GM21447 (cell line): Measurements from ENCODE around the gene JPH3.

ENCODE experiments used
- ATAC-seq: cut with Tn5 transposase; IDR thresholded peaks from one replicate; pipeline ENCODE4 v1.9.1; 2021; ENCODE audit not compliant: unreplicated experiment

Gene JPH3

DNA sequence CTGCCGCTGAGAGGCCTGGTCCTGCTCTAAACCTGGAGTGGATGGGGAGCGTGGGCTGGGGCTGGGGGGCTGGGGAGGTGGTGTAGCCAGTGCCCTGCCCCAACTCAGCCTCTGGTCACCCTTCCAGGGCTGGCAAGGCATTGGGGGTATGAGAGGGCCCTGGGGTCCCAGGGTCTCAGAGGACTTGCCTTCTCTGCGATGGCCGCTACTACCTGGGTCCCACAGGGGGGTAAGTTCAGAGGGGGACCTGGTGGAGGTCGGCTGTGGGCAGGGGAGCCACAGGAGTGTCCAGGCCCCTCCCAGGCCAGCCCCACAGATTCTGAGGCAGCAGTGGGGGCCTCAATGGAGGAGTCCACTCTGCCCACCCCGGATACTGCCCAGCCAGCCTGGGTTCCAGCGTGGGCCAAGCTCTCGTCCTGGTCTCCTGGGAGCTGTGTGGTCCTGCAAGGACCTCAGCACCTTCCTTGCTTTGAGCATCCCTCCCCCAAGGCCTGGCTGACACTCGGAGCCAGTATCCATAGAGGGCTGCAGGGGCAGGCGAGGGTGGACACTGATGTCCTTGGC is 20.5 kb downstream of the JPH3 start:
- ATAC-seq = no peak

DNA sequence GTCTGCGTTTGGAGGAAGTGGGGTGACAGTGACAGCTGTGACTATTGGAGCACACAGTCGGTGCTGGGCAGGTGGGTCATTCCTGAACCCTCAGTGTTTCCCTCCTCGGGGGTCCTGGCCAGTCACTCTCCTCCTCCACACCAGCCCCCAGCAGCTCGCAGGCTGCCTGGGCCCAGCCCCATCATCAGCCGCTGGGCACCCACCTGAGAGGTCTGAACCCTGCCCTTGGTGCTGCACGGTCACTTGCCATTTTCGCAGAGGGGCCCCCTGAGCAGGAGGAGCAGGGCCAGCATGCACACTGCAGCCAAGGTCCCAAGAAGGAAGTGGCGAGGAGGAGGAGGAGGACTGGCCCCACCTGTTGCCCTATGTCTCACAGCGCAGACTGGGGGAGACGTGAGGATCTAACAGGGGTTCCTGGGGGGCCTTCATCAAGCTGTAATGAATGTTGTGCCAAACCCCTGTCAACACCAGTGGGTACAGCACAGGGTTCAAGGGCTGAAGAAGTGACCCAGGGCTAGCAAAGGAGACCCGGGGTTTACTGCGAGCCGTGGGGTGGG is 23.0 kb downstream of the JPH3 start:
- no peak for ATAC-seq

DNA sequence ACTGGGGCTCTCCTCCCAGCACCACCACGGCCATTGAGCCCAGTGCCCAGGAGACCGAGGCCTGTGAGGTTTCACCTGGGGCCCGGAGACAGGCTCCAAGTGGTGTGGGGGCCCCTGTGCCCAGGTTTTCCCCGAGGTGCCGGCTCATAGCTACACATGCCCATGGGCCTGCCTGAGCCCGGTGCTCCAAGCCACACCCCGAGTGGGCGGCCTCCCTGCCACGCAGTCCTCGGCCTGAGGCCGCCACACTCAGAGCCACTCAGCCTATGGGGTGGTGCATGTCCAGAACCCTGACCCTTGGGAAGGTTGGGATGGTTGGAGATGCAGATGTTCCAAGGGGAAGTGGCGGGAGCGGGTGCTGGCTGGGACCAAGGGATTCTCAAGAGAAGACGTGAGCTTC is 24.1 kb downstream of the JPH3 start:
- ATAC-seq = no peak

DNA sequence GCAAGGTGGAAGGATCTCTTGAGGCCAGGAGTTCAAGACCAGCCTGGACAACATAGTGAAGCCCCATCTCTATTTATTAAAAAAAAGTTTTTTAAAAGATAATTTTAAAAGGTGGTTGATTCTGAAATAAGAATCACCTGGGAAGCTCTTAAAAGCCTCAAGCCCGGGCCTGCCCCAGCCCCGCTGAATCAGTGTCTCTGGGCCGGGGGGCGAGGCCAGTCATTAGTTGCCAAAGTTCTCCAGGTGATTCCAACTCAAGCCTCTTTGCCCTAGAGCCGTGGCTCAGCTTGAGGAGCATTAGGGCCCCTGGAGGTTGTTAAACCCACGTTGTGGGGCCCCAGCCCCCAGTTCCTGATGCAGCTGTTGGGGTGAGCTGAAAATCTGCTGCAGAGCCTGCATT is 24.6 kb downstream of the JPH3 start:
- ATAC-seq = no peak

DNA sequence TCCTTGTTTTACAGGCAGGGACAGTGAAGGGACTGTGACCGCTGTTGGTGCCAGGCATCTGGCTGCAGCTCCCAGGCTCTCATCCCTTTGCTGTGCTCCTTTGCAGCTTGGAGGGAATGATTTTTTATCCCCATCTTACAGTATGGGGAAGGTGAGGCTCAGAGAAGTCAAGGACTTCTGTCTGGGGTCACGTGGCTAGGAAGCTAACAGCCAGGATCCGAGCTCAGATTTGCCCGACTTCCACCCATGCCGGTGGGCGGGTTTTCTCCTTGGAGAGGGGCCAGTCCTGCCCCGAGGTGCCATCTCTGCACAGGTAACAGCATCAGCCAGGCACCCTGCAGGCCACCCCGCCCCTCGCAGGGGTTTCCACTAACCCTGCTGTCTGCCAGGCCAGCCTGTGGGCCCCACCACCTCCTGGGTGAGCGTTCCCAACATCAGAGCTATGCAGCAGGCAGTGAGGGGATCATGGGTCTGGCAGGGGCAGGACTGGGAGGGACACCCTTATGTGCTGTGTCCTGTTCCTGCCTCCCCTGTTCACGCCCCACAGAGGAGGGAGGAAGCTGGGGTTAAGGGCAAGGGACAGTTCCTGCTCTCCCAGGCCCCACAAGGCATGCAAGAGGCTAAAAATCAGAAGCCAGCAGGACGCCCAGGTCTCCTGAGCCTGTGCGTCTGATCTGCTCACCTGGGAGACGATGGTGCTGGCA is 25.4 kb downstream of the JPH3 start:
- no peak for ATAC-seq

GRCh38 chr16:87628246-87628923 is 26.1 kb downstream of the JPH3 start:
- ATAC-seq = no peak

GRCh38 chr16:87628940-87629339 is 26.6 kb downstream of the JPH3 start:
- ATAC-seq = no peak

GRCh38 chr16:87631067-87631466 is 28.8 kb downstream of the JPH3 start:
- no peak for ATAC-seq

DNA sequence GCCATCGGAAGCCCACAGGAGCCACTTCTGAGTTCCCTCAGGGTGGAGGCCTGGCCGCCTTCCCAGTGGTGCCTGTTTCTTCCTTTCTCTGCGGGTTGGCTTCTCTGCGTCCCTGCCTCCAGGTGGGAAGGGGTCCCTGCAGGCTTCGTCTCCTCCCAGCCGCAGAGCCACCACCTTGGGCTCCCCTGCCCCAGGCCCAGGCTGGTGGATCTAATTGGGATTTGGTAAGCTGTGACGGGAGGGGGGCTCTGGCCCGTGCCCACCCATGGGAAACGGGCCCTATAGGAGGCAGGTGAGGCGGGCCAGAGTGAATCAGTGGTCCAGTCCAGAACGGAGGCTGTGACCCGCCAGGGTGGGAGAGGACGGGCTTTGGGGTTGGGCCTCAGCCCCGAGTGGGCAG is 32.1 kb downstream of the JPH3 start:
- no peak for ATAC-seq

DNA sequence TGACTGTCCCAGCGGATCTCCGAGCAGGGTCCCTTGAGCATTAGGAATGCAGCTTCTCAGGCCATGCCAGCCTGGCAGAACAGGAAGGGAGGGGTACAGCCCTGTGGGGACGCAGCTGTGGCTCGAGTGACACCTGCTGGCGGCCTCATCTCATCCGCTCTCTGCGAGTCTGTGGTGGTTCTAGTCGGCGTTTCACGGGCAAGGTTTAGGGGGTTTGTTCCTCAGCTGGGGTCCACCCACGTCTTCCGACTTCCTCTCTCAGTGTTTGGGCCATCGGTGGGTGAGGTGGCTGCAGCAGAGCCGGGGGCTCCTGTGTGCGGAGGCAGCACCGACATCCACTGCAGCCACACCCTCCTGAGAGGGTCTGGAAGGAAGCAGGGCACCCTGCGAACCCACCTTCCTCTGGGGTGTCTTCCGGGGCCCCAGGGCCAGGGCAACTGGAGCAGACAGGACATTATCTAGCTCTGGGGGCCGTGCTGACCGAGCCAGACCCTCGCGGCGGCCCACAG is 33.3 kb downstream of the JPH3 start:
- peak; percentile 49 for ATAC-seq

- peak; percentile 52 for ATAC-seq
Measured at GRCh38 chr16:87636050-87636684, 33.9 kb downstream of the JPH3 start.

DNA sequence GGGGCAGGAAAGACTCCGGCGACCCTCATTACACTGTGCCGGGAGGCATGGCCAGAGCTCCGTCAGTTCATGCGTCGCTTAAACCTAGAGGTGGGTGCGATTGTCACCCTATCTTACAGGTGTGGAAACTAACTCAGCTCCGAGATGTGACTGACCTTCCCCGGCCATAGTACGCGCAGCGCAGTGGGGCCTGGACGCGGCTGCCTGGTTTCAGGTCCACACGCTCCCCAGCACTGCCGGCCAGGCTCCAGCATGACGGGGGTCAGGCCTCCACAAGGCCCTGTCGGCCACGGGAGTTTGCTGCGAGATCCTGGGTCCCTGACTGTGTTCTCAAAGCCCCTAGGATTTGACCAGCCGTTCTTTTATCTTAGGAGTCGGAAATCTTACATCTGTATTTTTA is 34.4 kb downstream of the JPH3 start:
- ATAC-seq = no peak

DNA sequence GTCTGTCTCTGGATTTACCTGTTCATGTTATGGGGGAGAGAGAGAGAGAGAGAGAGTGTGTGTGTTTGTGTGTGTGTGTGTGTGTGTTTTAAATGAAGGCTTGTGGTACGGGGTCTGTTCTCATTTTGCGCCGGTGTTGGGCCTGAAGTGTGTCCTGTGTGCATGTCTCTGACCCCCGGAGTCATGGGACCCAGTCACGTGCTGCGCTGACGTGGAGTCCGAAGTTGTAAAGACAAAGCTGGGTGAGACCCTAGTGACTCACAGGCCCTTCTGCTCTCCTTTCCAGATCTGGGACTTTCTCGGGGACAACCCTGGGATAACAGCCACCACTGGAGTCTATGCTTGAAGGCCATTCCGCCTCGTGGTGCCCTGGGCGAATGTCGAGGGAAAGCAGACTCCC is 35.0 kb downstream of the JPH3 start:
- no peak for ATAC-seq

DNA sequence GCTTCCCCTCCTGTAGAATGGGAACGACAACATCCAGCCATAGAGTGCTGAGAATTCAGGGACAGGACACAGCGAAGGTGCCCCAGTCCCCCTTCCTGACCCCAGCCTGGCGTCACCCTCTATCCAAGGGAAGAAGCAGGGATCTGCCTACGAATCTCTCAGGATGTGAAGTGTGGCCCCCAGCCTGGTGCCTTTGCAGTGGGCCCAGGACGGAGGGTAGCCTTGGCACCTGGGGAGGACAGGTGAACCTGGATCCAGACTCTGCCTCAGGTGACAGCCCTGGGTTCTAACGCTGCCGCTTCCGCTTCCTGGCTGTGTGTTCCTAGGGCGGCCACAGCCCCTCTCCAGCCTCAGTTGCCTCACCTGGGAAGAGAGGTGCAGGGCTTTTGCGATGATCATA is 36.4 kb downstream of the JPH3 start:
- no peak for ATAC-seq

GRCh38 chr16:87641721-87642120 is 39.4 kb downstream of the JPH3 start:
- ATAC-seq = no peak

GRCh38 chr16:87642491-87642890 is 40.2 kb downstream of the JPH3 start:
- no peak for ATAC-seq

DNA sequence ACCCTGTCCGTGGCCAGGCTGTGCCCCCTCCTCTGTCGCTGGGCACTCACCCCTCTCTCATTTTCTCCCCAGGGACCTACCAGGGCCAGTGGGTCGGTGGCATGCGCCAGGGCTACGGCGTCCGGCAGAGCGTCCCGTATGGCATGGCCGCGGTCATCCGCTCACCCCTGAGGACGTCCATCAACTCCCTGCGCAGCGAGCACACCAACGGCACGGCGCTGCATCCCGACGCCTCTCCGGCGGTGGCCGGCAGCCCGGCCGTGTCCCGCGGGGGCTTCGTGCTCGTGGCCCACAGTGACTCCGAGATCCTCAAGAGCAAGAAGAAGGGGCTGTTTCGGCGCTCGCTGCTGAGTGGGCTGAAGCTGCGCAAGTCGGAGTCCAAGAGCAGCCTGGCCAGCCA is 41.9 kb downstream of the JPH3 start:
- ATAC-seq = no peak

- no peak for ATAC-seq
Measured at GRCh38 chr16:87644596-87644995, 42.3 kb downstream of the JPH3 start.

DNA sequence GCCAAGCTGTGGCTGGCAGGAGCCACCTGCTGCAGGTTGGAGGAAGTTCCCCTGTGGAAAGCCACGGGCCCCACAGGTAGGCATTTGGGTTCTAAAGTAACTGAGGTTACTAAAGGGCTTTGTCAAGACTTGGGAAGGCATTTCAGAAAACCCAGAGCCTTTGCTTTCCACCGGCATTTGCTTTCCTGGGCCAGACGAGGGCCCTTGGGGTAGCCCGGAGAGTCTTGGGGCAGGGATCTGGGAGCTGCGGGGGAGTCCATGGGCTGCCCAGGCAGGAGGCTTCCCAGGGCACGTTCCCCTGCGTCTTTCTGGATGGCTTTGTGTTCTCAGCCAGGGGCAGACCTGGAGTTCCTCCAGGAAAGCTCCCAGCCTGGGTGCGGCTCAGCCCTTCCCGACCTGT is 43.5 kb downstream of the JPH3 start:
- ATAC-seq = no peak

- no peak for ATAC-seq
Measured at GRCh38 chr16:87647431-87648185, 45.3 kb downstream of the JPH3 start.

DNA sequence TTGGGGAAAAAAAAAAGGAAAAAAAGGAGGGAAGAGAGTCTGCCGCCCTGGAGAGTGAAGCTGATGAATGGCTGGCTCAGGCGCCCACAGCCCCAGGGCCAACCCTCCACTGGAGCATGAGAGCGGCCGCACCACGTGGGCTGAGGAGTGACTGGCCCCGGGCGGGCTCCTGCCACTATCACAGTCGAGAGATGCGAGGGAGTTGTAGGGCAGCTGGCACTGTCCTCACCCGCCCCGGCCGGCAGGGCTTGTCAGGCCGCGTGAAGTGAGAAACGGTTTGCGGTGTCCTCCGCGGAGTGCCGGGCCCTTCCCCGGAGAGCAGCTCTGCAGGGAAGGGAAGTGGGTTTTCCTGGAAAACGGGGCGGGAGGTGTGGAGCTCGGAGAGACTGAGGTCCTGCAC is 45.9 kb downstream of the JPH3 start:
- ATAC-seq = no peak
